HL-60 (cell line): ENCODE data around the gene SRSF2.

ENCODE experiments used
- CTCF ChIP-seq: IDR thresholded peaks from one replicate; pipeline ENCODE4 v1.5.1; 2011; ENCODE audit warnings: low read length, control low read depth, inconsistent platforms; ENCODE audit not compliant: insufficient read depth
- GABPA ChIP-seq: IDR thresholded peaks from 2 replicates; pipeline ENCODE4 v1.6.1; 2012; ENCODE audit warnings: low read depth
- POLR2AphosphoS5 ChIP-seq: IDR thresholded peaks from 2 replicates; pipeline ENCODE4 v1.6.1; 2012; ENCODE audit warnings: low read depth
- REST ChIP-seq: IDR thresholded peaks from 2 replicates; pipeline ENCODE4 v1.6.1; 2012; ENCODE audit warnings: low read depth; ENCODE audit not compliant: insufficient replicate concordance

- no peak for TF ChIP-seq CTCF
- no peak for TF ChIP-seq REST
- TF ChIP-seq POLR2AphosphoS5: no peak; the same call in 1 of the 2 replicates
- no peak for TF ChIP-seq GABPA
These were observed 2.9 kb downstream of the SRSF2 start for GRCh38 chr17:76734080-76734840.
